ENCODE data around the gene SP6.
A peak's percentile ranks its signal among the peaks of the same experiment; 100 is the strongest.

Gene SP6

DNA sequence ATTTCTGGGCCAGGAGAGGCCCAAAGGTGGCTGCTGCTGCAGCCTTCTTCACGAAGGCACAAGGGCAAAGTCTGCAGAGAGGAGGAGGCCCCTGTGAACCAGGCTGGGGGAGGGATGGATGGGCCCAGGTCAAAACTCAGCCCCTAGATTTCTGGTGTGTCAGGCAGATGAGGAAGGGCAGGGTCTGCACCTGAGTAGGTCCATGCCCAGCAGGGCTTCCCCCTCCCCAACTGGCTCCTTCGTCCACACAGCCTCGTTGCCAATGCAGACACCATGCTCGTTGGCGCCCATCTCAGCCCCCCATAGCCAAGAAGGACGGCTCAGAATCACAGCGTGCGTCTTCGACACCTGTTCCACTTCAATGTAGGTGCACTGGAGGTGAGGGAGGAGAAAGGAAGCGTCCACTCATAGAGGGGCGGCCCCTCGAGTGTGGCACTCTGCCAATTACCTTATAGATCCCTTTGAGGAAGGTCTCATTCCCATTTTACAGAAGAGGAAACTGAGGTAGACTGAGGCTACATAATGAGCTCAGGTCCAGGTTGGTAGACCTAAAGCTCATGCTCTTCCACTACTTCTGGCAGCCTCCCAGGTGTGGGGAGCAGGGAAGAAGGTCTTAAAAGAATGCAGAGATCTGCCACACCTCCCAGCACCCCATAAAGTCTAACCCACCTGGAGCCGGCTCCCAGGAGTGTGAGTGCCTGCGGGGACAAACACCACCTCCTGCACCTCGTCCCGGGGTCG, 10.8 kb downstream of the SP6 start:
- TF ChIP-seq, protein P1, sequence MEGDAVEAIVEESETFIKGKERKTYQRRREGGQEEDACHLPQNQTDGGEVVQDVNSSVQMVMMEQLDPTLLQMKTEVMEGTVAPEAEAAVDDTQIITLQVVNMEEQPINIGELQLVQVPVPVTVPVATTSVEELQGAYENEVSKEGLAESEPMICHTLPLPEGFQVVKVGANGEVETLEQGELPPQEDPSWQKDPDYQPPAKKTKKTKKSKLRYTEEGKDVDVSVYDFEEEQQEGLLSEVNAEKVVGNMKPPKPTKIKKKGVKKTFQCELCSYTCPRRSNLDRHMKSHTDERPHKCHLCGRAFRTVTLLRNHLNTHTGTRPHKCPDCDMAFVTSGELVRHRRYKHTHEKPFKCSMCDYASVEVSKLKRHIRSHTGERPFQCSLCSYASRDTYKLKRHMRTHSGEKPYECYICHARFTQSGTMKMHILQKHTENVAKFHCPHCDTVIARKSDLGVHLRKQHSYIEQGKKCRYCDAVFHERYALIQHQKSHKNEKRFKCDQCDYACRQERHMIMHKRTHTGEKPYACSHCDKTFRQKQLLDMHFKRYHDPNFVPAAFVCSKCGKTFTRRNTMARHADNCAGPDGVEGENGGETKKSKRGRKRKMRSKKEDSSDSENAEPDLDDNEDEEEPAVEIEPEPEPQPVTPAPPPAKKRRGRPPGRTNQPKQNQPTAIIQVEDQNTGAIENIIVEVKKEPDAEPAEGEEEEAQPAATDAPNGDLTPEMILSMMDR (IDR thresholded peaks at IDR 0.05; ENCODE audit: low read depth, low read length, missing control alignments), result no peak
- no peak for DNase-seq (ENCODE audit: low read depth)
- peak overlapping the region; percentile 88 for H3K4me3 ChIP-seq (ENCODE audit: low read depth, low read length)

- no peak overlapping the region for H3K4me3 ChIP-seq (ENCODE audit: low read depth, low read length)
- no peak for DNase-seq (ENCODE audit: low read depth)
- TF ChIP-seq, protein P1 (IDR thresholded peaks at IDR 0.05; ENCODE audit: low read depth, low read length, missing control alignments), result no peak
These were observed 11.9 kb downstream of the SP6 start for GRCh38 chr17:47839071-47839470.

DNA sequence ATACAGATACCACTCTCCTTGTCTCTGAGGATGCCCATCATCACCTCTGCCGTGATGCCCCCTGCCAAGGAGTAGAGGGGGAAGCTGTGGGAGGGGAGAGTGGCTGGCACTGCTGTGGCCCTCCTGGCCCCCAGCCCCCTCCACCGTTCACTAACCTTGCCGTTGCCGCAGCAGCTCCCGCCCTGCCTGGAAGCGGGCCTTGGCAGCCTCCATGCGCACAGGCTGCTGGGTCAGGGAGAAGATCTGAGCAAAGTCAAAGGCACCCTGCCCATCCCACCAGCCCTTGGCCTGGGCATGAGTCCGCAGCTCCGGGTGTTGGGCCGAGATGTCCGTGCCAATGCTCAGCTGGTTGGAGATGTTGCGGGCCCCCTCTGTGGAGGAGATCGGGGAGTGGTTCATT, 12.3 kb downstream of the SP6 start:
- TF ChIP-seq, protein P1 (IDR thresholded peaks at IDR 0.05; ENCODE audit: low read depth, low read length, missing control alignments), result no peak
- H3K4me3 ChIP-seq (ENCODE audit: low read depth, low read length), result no peak overlapping the region
- DNase-seq (ENCODE audit: low read depth), result no peak

- H3K4me3 ChIP-seq (ENCODE audit: low read depth, low read length), result no peak overlapping the region
- no peak for DNase-seq (ENCODE audit: low read depth)
- TF ChIP-seq, protein P1 (IDR thresholded peaks at IDR 0.05; ENCODE audit: low read depth, low read length, missing control alignments), result no peak
These were observed 13.4 kb downstream of the SP6 start for GRCh38 chr17:47837401-47838039.

DNA sequence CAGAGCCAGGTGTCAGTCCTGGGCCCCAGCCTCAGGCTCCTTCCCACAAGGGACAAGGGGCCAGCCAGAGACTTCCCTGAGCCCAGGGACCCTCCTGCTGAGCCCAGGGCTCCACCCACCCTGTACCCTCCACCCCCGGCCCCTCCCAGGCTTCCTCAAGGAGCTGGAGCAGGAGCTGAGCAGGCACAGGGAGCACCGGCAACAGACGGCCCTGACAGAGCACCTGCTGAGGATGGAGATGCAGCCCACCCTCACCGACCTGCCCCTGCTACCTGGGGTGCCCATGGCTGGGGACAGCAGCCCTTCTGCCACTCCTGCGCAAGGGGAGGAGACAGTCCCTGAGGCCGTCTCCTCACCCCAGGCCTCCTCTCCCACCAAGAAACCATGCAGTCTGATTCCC, 14.4 kb downstream of the SP6 start:
- TF ChIP-seq, protein P1 (IDR thresholded peaks at IDR 0.05; ENCODE audit: low read depth, low read length, missing control alignments), result no peak
- no peak overlapping the region for H3K4me3 ChIP-seq (ENCODE audit: low read depth, low read length)
- DNase-seq (ENCODE audit: low read depth), result no peak

GRCh38 chr17:47834756-47835155, 16.2 kb downstream of the SP6 start:
- TF ChIP-seq, protein P1 (IDR thresholded peaks at IDR 0.05; ENCODE audit: low read depth, low read length, missing control alignments), result no peak
- DNase-seq (ENCODE audit: low read depth), result no peak
- no peak overlapping the region for H3K4me3 ChIP-seq (ENCODE audit: low read depth, low read length)
